ENCODE data around the gene TMPRSS2.

Gene TMPRSS2

GRCh38 chr21:41446586-41446985 lies 61.4 kb downstream of the TMPRSS2 start:
- DNase-seq = no peak

- no peak for DNase-seq
Observed at GRCh38 chr21:41445465-41445862, 62.5 kb downstream of the TMPRSS2 start.

- DNase-seq = no peak
Observed at GRCh38 chr21:41444703-41445464, 63.1 kb downstream of the TMPRSS2 start.

GRCh38 chr21:41443562-41443961 lies 64.4 kb downstream of the TMPRSS2 start:
- no peak for DNase-seq

GRCh38 chr21:41442481-41443186 lies 65.3 kb downstream of the TMPRSS2 start:
- DNase-seq = no peak

GRCh38 chr21:41441546-41441945 lies 66.4 kb downstream of the TMPRSS2 start:
- no peak for DNase-seq

GRCh38 chr21:41439248-41439647 lies 68.7 kb downstream of the TMPRSS2 start:
- no peak for DNase-seq

GRCh38 chr21:41438425-41439113 lies 69.4 kb downstream of the TMPRSS2 start:
- DNase-seq = no peak

- no peak for DNase-seq
Observed at GRCh38 chr21:41437729-41438128, 70.2 kb downstream of the TMPRSS2 start.

- DNase-seq = no peak
Observed at GRCh38 chr21:41435706-41436105, 72.3 kb downstream of the TMPRSS2 start.

- DNase-seq = no peak
Observed at GRCh38 chr21:41433566-41433965, 74.4 kb downstream of the TMPRSS2 start.

- no peak for DNase-seq
Observed at GRCh38 chr21:41432562-41433460, 75.1 kb downstream of the TMPRSS2 start.

GRCh38 chr21:41431788-41432548 lies 76.0 kb downstream of the TMPRSS2 start:
- DNase-seq = no peak

- no peak for DNase-seq
Observed at GRCh38 chr21:41429925-41430491, 78.0 kb downstream of the TMPRSS2 start.

- DNase-seq = no peak
Observed at GRCh38 chr21:41429305-41429704, 78.7 kb downstream of the TMPRSS2 start.

GRCh38 chr21:41428847-41429246 lies 79.1 kb downstream of the TMPRSS2 start:
- DNase-seq = no peak

- no peak for DNase-seq
Observed at GRCh38 chr21:41428311-41428710, 79.6 kb downstream of the TMPRSS2 start.

- DNase-seq = no peak
Observed at GRCh38 chr21:41427556-41427955, 80.4 kb downstream of the TMPRSS2 start.

- DNase-seq = no peak
Observed at GRCh38 chr21:41426676-41427404, 81.1 kb downstream of the TMPRSS2 start.

- peak in 7 of 14 donors; percentile 17 to 56 (median 40) for DNase-seq
Observed at GRCh38 chr21:41425954-41426675, 81.8 kb downstream of the TMPRSS2 start, which contains the start of gene MX1. TSS of gene MX1 (plus strand) at chr21:41426239. CDS start at chr21:41432071, 5,832 bp downstream.

Measured in C1 segment of cervical spinal cord (tissue), 14 donors.